ENCODE measurements around the gene ABL1. TPM values are rescaled to one million over a fixed set of nuclear protein-coding genes. Genes with fewer than 3 reads are reported as not detected.
A peak's percentile ranks its signal among the peaks of the same experiment; 100 is the strongest.

ABL1 gene
- total RNA-seq, 1 experiment from 2014 or later = 83.6 TPM

- H3K27me3 ChIP-seq (ENCODE audit: insufficient read depth, low read length) = no peaks in the 10 kb centered on the region
- no peaks in the 10 kb centered on the region for H3K23me2 ChIP-seq (ENCODE audit: insufficient read length, low read depth, low read length, poor library complexity, severe bottlenecking)
- no peak overlapping the region for H2AFZ ChIP-seq (ENCODE audit: low read length)
- H2BK20ac ChIP-seq (ENCODE audit: low read depth, low read length, poor library complexity, severe bottlenecking) = no peak overlapping the region
- no peak overlapping the region for H3K4ac ChIP-seq (ENCODE audit: low read depth, low read length)
- no peak overlapping the region for H2AK5ac ChIP-seq (ENCODE audit: insufficient read length, low read length)
- H3K79me2 ChIP-seq (ENCODE audit: insufficient read depth, low read length) = no peaks in the 10 kb centered on the region
- peaks cover 2% of the 10 kb centered on the region for H4K20me1 ChIP-seq (ENCODE audit: control insufficient read depth, insufficient read depth, insufficient read length)
- no peak for TF ChIP-seq CTCF (conservative IDR thresholded peaks at IDR 0.05)
- H2BK120ac ChIP-seq (ENCODE audit: low read depth, low read length, poor library complexity, severe bottlenecking) = no peak overlapping the region
- H4K5ac ChIP-seq (ENCODE audit: insufficient read length, low read depth, low read length) = no peak overlapping the region
- no peak overlapping the region for H4K91ac ChIP-seq (ENCODE audit: insufficient read length, low read depth, low read length)
- H3K9ac ChIP-seq (ENCODE audit: extremely low read depth, insufficient read length, low read length) = no peak overlapping the region
- H3K4me1 ChIP-seq (ENCODE audit: insufficient read depth, low read length) = no peaks in the 10 kb centered on the region
- H3T11ph ChIP-seq (ENCODE audit: low read length) = no peak overlapping the region
- H3K79me1 ChIP-seq (ENCODE audit: insufficient read depth, low read depth, low read length, poor library complexity, severe bottlenecking) = no peaks in the 10 kb centered on the region
- no peak overlapping the region for H2BK12ac ChIP-seq (ENCODE audit: insufficient read length, low read depth, low read length)
- H3K23ac ChIP-seq (ENCODE audit: insufficient read length, low read depth, low read length) = no peak overlapping the region
- Mint-ChIP-seq H3K9me3 (no peaks in the 10 kb centered on the region), H3K36me3 (ENCODE audit: insufficient read depth in 1 of 3, low read depth in 3 of 3) (peaks cover 45 to 88% (median 84%) of the 10 kb centered on the region in 3 experiments), H3K27ac (peak overlapping the region in 2 of 3 experiments; percentile 55 to 87; a peak in 3 of 7 replicates), H3K27me3 (ENCODE audit: low read depth) (no peaks in the 10 kb centered on the region), H3K4me1 (peaks cover 3 to 5% of the 10 kb centered on the region in 2 experiments; a peak in 3 of 4 replicates), H3K4me3 (no peak overlapping the region)
- WGBS (ENCODE audit: extremely low coverage, insufficient read length, low lambda C conversion rate) = no CpG with 5 or more reads among the region's 25 CpGs
- no peak overlapping the region for H3K4me2 ChIP-seq (ENCODE audit: insufficient read depth, insufficient read length, low read length)
- H3K56ac ChIP-seq (ENCODE audit: insufficient read length, low read depth, low read length) = no peak overlapping the region
- no peak overlapping the region for H3K14ac ChIP-seq (ENCODE audit: insufficient read depth, low read length)
- no peak for DNase-seq
- H3K18ac ChIP-seq (ENCODE audit: insufficient read length, low read depth, low read length) = no peak overlapping the region
- no peak overlapping the region for H4K8ac ChIP-seq (replicated peaks; ENCODE audit: insufficient read length, low read depth, low read length)
- H3K27ac ChIP-seq (ENCODE audit: insufficient read length, low read depth, low read length) = no peak overlapping the region
- no peaks in the 10 kb centered on the region for H3K9me3 ChIP-seq (ENCODE audit: control insufficient read depth, low read depth, low read length)
- no peak overlapping the region for H2BK15ac ChIP-seq (ENCODE audit: low read depth, low read length)
- no peak overlapping the region for H2BK5ac ChIP-seq (ENCODE audit: insufficient read length, low read length)
These were observed 49.1 kb downstream of the ABL1 start for GRCh38 chr9:130884111-130884531.
